Amniotic epithelial cell (primary cell): ENCODE data around the gene FAM186B.
"Not testable (repeated sequence)": the region's sequence is repeated elsewhere in the genome, so short reads cannot be mapped to it uniquely, and the experiment has no call there.

Experiments
- DNase-seq: peaks from one replicate; pipeline ENCODE4 v3.0.0-alpha.2; 2010; ENCODE audit warnings: low read depth

FAM186B gene

GRCh38 chr12:49635656-49636055 is 30.2 kb upstream of the FAM186B start:
- DNase-seq, result no peak

GRCh38 chr12:49635036-49635435 is 29.6 kb upstream of the FAM186B start:
- no peak for DNase-seq

GRCh38 chr12:49633703-49634345 is 28.4 kb upstream of the FAM186B start:
- DNase-seq, result no peak

GRCh38 chr12:49632986-49633702 is 27.7 kb upstream of the FAM186B start:
- DNase-seq, result no peak

GRCh38 chr12:49632401-49632800 is 27.0 kb upstream of the FAM186B start:
- DNase-seq, result no peak

GRCh38 chr12:49631336-49631907 is 26.0 kb upstream of the FAM186B start:
- no peak for DNase-seq

- DNase-seq, result peak; percentile 76
Measured at GRCh38 chr12:49627752-49628360, 22.4 kb upstream of the FAM186B start.

- DNase-seq, result no peak
Measured at GRCh38 chr12:49626836-49627235, 21.4 kb upstream of the FAM186B start.

- DNase-seq, result peak; percentile 50
Measured at GRCh38 chr12:49626169-49626835, 20.9 kb upstream of the FAM186B start.

GRCh38 chr12:49624921-49625577 is 19.6 kb upstream of the FAM186B start:
- DNase-seq, result peak; percentile 84

GRCh38 chr12:49623142-49623904 is 17.9 kb upstream of the FAM186B start, which contains the start of gene PRPF40B:
PRPF40B (plus strand) TSS chr12:49623561; CDS start chr12:49623591, 30 bp downstream.
- DNase-seq, result peak; percentile 72

- DNase-seq, result no peak
Measured at GRCh38 chr12:49622501-49623141, 17.2 kb upstream of the FAM186B start.

- no peak for DNase-seq
Measured at GRCh38 chr12:49621651-49622500, 16.4 kb upstream of the FAM186B start.

- DNase-seq, result no peak
Measured at GRCh38 chr12:49619286-49619685, 13.8 kb upstream of the FAM186B start.

- DNase-seq, result no peak
Measured at GRCh38 chr12:49618576-49618975, 13.1 kb upstream of the FAM186B start.

- no peak for DNase-seq
Measured at GRCh38 chr12:49616533-49617219, 11.2 kb upstream of the FAM186B start.

GRCh38 chr12:49615725-49616124 is 10.3 kb upstream of the FAM186B start:
- DNase-seq, result peak; percentile 76

- DNase-seq, result no peak
Measured at GRCh38 chr12:49612210-49612609, 6.8 kb upstream of the FAM186B start.

- not testable (repeated sequence) for DNase-seq
Measured at GRCh38 chr12:49610785-49611184, 5.3 kb upstream of the FAM186B start.
